ENCODE measurements around the gene DNHD1.

DNHD1 gene

GRCh38 chr11:6567371-6567745 lies 70.3 kb downstream of the DNHD1 start:
- no peak for DNase-seq

- no peak for DNase-seq
Observed at GRCh38 chr11:6568191-6568918, 71.3 kb downstream of the DNHD1 start.

GRCh38 chr11:6569706-6570105 lies 72.6 kb downstream of the DNHD1 start:
- DNase-seq, result no peak

GRCh38 chr11:6570691-6571427 lies 73.8 kb downstream of the DNHD1 start:
- no peak for DNase-seq

- no peak for DNase-seq
Observed at GRCh38 chr11:6571434-6572008, 74.4 kb downstream of the DNHD1 start.

GRCh38 chr11:6572215-6572614 lies 75.1 kb downstream of the DNHD1 start:
- no peak for DNase-seq

GRCh38 chr11:6574816-6575715 lies 78.0 kb downstream of the DNHD1 start:
- DNase-seq, result no peak

- no peak for DNase-seq
Observed at GRCh38 chr11:6576471-6577373, 79.6 kb downstream of the DNHD1 start.

GRCh38 chr11:6578134-6578533 lies 81.1 kb downstream of the DNHD1 start:
- no peak for DNase-seq

- no peak for DNase-seq
Observed at GRCh38 chr11:6579681-6580080, 82.6 kb downstream of the DNHD1 start.

GRCh38 chr11:6583584-6583983 lies 86.5 kb downstream of the DNHD1 start:
- DNase-seq, result no peak

- no peak for DNase-seq
Observed at GRCh38 chr11:6584528-6584927, 87.4 kb downstream of the DNHD1 start.

GRCh38 chr11:6586434-6587359 lies 89.6 kb downstream of the DNHD1 start:
- DNase-seq, result no peak

- no peak for DNase-seq
Observed at GRCh38 chr11:6587360-6587953, 90.4 kb downstream of the DNHD1 start.

GRCh38 chr11:6588018-6588417 lies 90.9 kb downstream of the DNHD1 start:
- DNase-seq, result no peak

GRCh38 chr11:6594142-6594768 lies 97.2 kb downstream of the DNHD1 start:
- DNase-seq, result no peak

- DNase-seq, result no peak
Observed at GRCh38 chr11:6596239-6596877, 99.3 kb downstream of the DNHD1 start.

- no peak for DNase-seq
Observed at GRCh38 chr11:6598555-6598954, 101.5 kb downstream of the DNHD1 start.

- DNase-seq, result no peak
Observed at GRCh38 chr11:6599449-6599848, 102.4 kb downstream of the DNHD1 start.

All from activated gamma-delta T cell treated with Interleukin-2 at 50 U/mL for 16 hours (primary cell).